NCI-H1417 (cell line): ENCODE measurements around the gene DIPK2A.

Experiments used
- DNase-seq, 3 experiments: peaks; one replicate each; lab custom pipeline; 2025; lab: John Stamatoyannopoulos, UW

DIPK2A gene

DNA sequence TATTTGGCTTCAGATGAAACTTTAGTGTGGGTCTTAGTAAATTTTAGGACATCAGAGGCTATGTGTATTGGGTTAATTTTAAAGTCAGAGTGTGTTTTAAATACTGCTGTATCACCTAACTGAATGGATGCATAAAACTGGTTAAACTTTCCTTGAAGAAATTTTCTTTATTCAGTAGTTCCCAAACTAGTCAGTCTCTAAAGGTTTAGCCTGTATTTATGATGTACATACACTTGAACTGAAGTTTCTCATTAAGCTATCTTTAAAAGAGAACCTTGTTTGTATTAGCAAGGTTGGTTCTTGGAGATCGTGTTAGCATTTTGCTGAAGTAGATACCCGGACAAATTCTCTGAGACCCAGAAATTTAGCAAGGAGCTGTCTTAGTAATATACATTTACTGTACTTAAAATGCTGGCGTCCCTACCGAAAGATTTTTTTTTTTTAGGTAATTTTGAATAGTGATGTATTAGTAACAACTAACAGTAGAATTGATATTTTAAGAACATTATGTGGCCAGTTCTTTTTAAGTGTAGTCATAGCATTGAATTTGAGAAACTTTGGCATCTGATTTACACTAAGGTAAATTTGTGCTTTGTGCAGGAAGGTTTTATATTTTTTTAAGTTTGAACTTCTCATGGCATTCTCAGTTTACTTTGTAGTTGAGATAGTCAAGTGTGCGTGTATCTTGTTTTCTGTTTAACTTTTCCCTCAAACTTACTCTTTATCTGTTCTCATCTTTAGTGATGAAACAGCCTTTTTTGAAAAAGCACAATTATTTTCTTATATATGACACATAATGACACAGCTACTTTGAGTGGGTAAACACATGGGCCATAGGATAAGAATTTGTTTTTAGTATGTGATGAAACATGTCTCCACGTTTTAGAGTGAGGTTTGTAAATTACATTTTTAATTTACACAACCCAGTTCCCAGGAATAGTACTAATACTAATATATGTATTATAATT lies 2.9 kb downstream of the DIPK2A start:
- DNase-seq = peak in 1 of 3 experiments; percentile 65

DNA sequence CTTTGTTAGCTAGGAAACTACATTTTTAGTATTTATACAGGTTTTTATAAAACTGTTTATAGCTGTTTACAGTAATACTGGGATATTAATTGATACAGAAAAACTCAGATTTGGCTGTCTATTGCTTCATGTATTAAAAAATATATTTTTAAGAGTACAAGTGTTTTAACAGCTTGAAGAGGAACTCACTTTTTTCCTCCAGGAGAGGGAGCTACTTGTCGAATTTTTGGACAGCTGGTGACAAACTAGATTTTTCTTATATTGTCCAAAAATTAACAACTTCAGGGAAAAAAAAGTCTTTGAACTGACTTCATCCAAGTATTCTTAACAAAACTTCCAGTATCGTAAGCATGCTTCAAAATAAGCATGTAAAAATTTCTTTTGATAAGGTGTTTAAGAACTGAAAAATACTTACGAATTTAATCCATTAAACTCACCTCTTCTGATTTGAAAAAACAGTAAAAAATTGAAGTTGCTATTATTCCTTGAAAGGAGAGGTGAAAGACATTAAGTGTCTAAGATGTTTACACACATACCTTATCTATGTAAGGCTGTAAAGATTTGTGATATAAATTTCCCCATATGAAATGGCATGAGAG lies 4.0 kb downstream of the DIPK2A start:
- peak in 2 of 3 experiments; percentile 5 to 58 for DNase-seq

DNA sequence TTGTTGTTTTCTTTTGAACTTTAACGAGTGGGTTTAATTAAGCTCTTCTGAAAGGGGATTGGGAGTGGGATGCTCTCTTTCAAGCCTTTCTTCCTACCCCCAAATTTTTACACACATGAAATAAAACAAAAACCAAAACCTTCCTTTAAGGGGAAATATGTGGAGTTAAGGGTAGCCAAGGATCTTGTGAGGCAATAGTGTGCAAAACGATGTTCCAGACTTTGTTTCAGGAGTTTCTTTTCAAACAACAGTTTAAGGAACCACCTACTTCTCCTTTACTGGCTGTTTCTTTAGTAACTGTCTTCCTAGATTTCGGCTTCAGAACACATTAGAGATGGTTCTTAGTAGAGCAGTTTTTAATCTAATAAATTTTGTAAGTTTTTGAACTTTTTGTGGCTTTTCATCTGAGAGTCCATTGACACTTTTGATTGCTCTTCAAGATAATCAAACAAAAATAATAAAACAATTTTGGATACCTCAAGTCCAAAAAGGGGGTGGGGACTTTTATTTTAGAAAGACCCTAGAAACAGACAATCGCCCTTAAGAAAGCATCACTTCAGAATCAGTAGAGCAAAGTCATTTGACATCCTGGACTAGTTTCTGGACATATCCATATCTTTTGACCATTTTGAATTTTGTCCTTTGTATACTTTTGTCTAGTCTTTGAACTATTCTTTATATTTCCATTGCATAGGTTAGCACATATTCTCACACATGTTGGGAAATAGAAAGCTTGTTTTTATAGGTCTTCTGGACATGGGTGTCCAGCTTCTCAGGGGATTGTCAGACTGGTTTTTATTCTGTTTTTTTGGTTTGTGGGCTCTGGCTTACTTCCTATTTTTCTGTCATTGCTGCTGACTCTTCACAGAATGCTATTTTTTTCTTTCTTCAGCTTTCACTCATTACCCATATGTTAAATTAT lies 6.0 kb downstream of the DIPK2A start:
- no peak for DNase-seq

DNA sequence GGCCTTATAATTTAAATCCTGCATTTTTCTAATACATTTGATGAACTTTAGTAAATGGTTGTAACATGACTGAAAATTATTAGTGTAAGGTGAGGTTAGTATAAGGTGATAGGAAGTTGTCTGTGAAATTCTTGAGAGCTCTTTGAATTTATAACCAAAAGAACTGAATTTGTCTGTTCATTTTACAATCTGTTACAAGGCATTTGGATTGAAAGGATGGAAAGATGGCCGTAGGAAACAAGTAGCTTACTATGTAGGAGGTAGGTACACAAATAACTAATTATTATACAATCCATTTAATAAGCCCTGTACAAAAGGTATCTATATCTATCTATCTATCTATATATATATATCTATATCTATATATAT lies 6.6 kb downstream of the DIPK2A start:
- DNase-seq = no peak

DNA sequence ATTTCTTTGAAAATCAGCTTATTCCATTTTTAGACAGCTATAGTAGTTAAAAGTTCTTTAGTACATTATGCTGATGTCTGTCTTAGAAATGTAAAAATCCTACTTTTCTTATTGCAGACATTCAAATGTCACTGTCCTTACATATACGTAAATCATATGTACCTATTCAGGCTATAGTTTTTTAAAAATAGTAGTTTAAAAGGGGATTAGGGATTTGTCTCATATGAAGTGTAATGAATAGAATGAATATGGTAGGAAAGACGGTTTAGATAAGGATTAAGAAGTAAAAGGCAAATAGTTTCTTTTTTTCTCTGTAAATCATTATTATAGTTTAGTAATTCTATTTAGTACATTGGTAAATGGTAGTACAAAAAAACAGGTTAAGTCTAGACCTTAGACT lies 7.4 kb downstream of the DIPK2A start:
- no peak for DNase-seq

DNA sequence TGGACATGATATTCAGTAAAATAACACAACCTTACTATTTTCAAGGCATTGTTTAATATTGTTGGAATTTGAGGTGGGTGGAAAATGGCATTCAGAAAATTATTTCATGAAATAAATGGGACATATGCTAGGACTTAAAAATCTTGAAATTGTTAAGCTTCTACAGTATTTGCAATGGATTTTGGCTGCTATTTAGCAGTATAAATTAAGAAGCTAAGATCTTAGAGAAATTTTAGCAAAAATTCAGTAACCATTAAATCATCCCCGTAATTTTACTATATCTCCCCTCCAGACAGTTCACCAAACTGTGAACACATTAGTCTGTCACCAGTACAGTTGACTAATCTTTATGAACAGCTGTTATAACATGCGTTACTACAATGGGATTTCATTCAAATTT lies 8.2 kb downstream of the DIPK2A start:
- no peak for DNase-seq

DNA sequence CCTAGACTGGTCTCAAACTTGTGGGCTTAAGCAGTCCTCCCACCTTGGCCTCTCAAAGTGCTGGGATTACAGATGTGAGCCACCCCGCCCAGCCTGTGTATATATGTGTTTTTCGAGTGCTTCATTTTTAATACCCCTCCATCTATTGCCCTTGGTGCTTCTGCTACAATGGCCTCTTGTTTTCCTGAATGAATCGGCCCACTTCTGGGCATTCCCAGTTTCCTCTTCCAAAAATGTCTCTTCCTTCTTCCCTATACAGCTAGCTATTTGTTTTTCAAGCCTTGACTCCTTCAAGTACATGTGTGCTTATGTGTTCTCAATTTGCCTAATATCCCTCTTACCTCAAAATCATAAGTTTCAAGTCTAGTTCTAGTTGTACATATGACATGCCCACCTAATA lies 16.7 kb downstream of the DIPK2A start:
- no peak for DNase-seq

DNA sequence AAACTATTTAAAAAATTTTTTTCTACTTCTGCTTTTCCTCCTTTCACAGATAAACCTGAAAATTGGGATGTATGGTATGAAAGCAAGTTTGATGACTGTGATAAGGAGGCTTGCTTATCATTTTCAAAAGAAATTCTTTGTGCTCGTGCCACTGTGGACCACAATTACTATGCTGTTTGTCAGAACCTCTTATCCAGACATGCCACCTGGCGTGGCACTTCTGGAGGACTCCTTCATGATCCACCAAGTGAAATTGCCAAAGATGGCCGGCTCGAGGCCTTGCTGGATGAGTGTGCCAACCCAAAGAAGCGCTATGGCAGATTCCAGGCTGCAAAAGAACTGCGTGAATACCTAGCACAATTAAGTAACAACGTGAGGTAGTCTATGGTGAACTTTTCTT lies 17.8 kb downstream of the DIPK2A start:
- no peak for DNase-seq

DNA sequence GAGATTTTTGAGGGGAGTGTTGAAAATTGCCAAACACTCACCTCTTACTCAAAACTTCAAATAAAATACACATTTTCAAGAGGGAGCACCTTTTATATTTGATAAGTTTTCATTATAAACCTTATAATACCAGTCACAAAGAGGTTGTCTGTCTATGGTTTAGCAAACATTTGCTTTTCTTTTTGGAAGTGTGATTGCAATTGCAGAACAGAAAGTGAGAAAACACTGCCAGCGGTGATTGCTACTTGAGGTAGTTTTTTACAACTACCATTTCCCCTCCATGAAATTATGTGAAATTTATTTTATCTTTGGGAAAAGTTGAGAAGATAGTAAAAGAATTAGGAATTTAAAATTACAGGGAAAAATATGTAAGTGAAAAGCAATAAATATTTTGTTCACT lies 20.1 kb downstream of the DIPK2A start:
- DNase-seq = no peak

DNA sequence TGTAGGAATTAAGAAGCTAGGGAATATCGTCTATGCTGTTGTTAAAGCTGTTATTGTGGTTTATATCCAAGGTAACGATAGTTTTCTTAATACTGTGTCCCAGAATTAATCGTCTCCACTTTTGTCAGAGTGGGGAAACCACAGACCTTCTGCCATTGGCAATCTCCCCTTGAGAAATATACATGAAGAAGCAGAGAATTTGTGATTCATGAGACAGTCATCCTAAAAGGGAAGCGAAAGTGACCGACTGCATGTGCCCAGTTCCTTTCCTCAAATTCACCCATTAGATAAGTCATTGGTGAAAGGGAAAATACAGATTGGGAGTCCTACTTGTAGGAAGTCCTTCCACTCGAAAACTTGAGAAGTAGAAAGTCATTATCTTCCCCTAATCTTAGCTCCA lies 26.6 kb downstream of the DIPK2A start:
- DNase-seq = no peak

DNA sequence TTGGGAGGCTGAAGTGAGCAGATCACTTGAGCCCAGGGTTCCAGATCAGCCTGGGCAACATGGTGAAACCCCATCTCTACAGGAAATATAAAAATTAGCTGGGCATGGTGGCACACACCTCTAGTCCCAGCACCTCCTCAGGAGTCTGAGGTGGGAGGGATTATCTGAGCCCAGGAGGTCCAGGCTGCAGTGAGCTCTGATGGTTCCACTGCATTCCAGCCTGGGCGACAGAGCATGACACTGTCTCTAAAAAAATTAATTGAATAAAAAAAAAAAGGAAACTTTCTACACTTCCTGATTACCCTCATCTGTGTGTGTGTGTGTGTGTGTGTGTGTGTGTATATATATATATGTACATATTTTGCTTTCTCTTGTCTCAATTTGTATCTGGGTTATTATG lies 31.4 kb downstream of the DIPK2A start:
- DNase-seq = no peak

DNA sequence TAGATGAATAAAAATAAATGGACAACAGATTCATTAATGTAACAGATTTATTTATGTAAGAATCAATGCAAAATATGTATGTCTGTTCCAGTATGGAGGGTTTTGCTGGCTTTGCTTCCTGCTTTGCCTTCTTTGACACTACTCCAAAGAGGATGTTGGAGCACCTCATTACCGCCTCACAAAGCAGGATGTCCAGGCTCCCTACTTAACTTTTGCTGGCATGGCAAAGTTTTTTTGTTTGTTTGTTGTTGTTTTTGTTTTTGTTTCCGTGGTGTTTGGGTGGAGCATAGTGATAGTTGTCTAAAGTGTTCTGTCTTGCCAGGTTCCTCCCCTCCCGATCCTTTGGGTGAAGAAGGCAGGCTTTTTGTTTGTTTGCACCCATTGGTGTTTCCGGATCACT lies 38.7 kb downstream of the DIPK2A start:
- DNase-seq = no peak

DNA sequence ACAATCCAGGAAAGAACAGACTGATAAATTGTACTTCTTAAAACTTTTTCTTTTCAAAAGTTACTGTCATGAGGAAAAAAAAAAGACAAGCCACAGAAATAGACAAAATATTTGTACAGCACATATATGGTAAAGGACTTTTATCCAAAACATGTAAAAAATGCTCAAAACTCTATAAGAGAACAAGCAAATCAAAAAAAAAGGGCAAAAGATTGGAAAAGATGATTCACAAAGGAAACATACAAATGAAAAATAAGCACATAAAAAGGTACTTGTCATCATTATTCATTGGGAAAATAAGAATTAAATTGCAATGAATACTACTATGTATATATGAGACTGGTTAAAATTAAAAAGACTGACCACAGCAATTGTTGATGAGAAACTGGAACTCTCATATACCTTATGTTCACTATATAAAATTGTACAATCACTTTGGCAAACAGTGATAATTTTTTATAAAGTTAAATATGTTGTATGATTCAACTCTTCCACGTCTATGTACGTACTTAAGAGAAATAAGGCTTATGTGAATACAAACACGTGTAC lies 39.7 kb downstream of the DIPK2A start:
- no peak for DNase-seq

DNA sequence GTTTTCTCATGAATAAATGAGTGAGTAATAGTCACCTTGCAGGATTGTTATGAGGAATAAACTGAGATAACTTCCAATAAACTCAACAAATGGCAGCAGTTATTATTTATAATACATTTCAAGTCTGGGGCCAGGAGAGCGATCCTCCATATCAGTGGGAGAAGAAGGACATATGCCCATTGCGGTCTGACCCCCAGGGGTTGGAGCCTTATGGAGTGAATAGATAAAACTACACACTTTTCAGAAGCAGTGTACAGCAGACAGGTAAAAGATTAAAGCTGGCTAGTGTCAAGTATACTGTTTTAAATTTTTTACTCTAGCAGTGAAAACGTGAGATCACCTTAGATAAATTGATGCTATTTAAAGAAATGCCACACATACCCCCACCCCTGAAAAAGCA lies 43.5 kb downstream of the DIPK2A start:
- DNase-seq = no peak

DNA sequence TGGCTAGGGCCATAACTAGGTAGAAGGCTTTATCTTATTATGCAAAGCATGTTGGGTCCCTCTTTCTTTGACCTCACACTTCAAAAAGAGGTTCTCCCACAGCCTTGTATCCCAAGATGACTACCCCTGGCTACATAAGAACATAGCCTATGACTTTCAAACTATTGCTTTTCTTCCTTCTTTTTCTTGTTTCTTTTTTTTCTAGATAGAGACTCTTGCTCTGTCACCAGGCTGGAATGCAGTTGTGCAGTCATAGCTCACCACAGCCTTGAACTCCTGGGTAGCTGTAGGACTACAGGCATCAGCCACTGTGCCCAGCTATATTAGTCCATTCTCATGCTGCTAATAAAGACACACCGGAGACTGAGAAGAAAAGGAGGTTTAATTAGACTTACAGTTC lies 47.2 kb downstream of the DIPK2A start:
- DNase-seq = no peak
